Endothelial cell of umbilical vein (primary cell): ENCODE results near the gene MYLK.

Source experiments
- CTCF ChIP-seq, 2 donors: IDR thresholded peaks; 1 replicate in 1 of 2; 2 replicates in 1 of 2; pipeline ENCODE4 v1.5.1; 2011; ENCODE audit warnings: low read length in 2 of 2, mild to moderate bottlenecking in 2 of 2, moderate library complexity in 2 of 2, control low read depth in 1 of 2, inconsistent platforms in 1 of 2, low read depth in 1 of 2; ENCODE audit not compliant: insufficient read depth in 1 of 2; ENCODE audit errors: extremely low read depth in 1 of 2
- EZH2 ChIP-seq: IDR thresholded peaks from 2 replicates; pipeline ENCODE4 v1.6.1; 2012; ENCODE audit warnings: borderline replicate concordance, low read depth, mild to moderate bottlenecking, moderate library complexity, low read length, inconsistent platforms; ENCODE audit not compliant: severe bottlenecking
- GATA2 ChIP-seq: IDR thresholded peaks from 2 replicates; pipeline ENCODE4 v1.7.0; 2011; ENCODE audit warnings: low read depth, mild to moderate bottlenecking, moderate library complexity, mixed read lengths, low read length; ENCODE audit not compliant: insufficient read length, insufficient read depth
- JUN ChIP-seq: IDR thresholded peaks from 2 replicates; pipeline ENCODE4 v1.6.1; 2011; ENCODE audit warnings: borderline replicate concordance, low read depth; ENCODE audit not compliant: insufficient read length, insufficient read depth
- MYC ChIP-seq: IDR thresholded peaks from one replicate; pipeline ENCODE4 v1.6.1; 2011; ENCODE audit warnings: mild to moderate bottlenecking, low read depth, low read length
- POLR2A ChIP-seq: IDR thresholded peaks from 2 replicates; pipeline ENCODE4 v1.6.1; 2012; ENCODE audit warnings: low read depth, mild to moderate bottlenecking, control low read depth, low read length
- POLR2AphosphoS5 ChIP-seq: IDR thresholded peaks from 2 replicates; pipeline ENCODE4 v1.6.1; 2012; ENCODE audit warnings: low read depth, mild to moderate bottlenecking, control low read depth, low read length, moderate library complexity; ENCODE audit not compliant: insufficient read depth
- TF ChIP-seq, protein P1 (sequence below): IDR thresholded peaks from 2 replicates; pipeline ENCODE4 v1.6.1; 2011; ENCODE audit not compliant: insufficient read depth, insufficient read length

DNA sequence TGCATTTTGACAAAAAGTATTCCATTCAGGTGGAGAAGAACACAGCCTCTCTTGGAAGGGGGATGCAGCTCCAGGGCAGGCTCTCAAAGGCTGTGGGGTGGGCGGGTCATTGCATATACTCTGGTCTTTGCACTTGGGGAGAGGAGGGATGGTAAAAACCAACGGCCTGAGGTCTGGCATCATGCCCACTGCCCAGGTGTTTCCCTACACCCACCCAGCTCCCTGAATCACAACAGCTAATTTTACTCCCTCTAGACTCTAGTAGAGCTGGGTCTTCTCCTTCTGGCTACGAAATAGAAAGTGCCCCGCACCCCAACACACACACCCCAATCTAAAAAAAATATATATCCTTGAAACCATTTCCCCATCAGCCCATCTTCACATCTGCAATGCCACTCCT is 1.0 kb downstream of the MYLK start:
- TF ChIP-seq CTCF (IDR thresholded peaks at IDR 0.05; ENCODE audit: extremely low read depth in 1 of 2, insufficient read depth in 1 of 2, low read depth in 1 of 2, low read length in 2 of 2) (no peak), EZH2 (no peak), POLR2AphosphoS5 (no peak), JUN (no peak), MYC (no peak), GATA2 (no peak), POLR2A (no peak)
- TF ChIP-seq, protein P1, sequence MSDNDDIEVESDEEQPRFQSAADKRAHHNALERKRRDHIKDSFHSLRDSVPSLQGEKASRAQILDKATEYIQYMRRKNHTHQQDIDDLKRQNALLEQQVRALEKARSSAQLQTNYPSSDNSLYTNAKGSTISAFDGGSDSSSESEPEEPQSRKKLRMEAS, result no peak
